Measurements from ENCODE around the gene IL31RA.

DNA sequence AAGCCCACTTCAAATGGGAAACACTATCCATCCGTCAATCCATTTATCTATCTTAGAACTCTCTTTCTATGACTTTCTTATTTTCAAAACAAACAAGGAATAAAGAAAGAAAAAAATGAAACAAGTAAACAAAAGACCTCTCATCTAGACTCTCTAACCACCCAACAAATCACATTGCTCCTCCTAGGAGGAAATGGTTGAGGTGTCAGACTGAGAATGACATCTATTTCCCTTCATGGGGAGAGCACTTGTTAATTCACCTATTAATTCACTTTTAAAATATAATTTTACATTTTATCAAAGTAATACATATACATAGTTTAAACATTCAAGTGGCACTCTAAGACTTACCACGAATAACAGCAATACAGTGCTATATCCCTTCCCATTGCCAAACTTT is 2.4 kb upstream of the IL31RA start:
- TF ChIP-seq, protein P1, sequence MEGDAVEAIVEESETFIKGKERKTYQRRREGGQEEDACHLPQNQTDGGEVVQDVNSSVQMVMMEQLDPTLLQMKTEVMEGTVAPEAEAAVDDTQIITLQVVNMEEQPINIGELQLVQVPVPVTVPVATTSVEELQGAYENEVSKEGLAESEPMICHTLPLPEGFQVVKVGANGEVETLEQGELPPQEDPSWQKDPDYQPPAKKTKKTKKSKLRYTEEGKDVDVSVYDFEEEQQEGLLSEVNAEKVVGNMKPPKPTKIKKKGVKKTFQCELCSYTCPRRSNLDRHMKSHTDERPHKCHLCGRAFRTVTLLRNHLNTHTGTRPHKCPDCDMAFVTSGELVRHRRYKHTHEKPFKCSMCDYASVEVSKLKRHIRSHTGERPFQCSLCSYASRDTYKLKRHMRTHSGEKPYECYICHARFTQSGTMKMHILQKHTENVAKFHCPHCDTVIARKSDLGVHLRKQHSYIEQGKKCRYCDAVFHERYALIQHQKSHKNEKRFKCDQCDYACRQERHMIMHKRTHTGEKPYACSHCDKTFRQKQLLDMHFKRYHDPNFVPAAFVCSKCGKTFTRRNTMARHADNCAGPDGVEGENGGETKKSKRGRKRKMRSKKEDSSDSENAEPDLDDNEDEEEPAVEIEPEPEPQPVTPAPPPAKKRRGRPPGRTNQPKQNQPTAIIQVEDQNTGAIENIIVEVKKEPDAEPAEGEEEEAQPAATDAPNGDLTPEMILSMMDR (conservative IDR thresholded peaks at IDR 0.05; ENCODE audit: low read depth in 2 of 2): no peak
- TF ChIP-seq, protein P2, sequence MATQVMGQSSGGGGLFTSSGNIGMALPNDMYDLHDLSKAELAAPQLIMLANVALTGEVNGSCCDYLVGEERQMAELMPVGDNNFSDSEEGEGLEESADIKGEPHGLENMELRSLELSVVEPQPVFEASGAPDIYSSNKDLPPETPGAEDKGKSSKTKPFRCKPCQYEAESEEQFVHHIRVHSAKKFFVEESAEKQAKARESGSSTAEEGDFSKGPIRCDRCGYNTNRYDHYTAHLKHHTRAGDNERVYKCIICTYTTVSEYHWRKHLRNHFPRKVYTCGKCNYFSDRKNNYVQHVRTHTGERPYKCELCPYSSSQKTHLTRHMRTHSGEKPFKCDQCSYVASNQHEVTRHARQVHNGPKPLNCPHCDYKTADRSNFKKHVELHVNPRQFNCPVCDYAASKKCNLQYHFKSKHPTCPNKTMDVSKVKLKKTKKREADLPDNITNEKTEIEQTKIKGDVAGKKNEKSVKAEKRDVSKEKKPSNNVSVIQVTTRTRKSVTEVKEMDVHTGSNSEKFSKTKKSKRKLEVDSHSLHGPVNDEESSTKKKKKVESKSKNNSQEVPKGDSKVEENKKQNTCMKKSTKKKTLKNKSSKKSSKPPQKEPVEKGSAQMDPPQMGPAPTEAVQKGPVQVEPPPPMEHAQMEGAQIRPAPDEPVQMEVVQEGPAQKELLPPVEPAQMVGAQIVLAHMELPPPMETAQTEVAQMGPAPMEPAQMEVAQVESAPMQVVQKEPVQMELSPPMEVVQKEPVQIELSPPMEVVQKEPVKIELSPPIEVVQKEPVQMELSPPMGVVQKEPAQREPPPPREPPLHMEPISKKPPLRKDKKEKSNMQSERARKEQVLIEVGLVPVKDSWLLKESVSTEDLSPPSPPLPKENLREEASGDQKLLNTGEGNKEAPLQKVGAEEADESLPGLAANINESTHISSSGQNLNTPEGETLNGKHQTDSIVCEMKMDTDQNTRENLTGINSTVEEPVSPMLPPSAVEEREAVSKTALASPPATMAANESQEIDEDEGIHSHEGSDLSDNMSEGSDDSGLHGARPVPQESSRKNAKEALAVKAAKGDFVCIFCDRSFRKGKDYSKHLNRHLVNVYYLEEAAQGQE (IDR thresholded peaks at IDR 0.05; ENCODE audit: unreplicated experiment): no peak
- no peak for TF ChIP-seq POLR2AphosphoS5 (IDR thresholded peaks at IDR 0.05; ENCODE audit: low read depth)
- TF ChIP-seq EZH2 (IDR thresholded peaks at IDR 0.05; ENCODE audit: low read depth, unreplicated experiment): no peak
- no peak for TF ChIP-seq EZH2phosphoT487 (IDR thresholded peaks at IDR 0.05; ENCODE audit: unreplicated experiment)
- no peak for TF ChIP-seq CREB1 (CRISPR knock-in tag; IDR thresholded peaks at IDR 0.05; ENCODE audit: low read depth)
- no peak for TF ChIP-seq NANOG (IDR thresholded peaks at IDR 0.05; ENCODE audit: borderline replicate concordance)
- TF ChIP-seq JUNB (IDR thresholded peaks at IDR 0.05; ENCODE audit: unreplicated experiment): no peak
- TF ChIP-seq, protein P3, sequence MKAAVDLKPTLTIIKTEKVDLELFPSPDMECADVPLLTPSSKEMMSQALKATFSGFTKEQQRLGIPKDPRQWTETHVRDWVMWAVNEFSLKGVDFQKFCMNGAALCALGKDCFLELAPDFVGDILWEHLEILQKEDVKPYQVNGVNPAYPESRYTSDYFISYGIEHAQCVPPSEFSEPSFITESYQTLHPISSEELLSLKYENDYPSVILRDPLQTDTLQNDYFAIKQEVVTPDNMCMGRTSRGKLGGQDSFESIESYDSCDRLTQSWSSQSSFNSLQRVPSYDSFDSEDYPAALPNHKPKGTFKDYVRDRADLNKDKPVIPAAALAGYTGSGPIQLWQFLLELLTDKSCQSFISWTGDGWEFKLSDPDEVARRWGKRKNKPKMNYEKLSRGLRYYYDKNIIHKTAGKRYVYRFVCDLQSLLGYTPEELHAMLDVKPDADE (IDR thresholded peaks at IDR 0.05): no peak
- TF ChIP-seq ZNF114 (CRISPR knock-in tag; IDR thresholded peaks at IDR 0.05): no peak
- TF ChIP-seq, protein P4, sequence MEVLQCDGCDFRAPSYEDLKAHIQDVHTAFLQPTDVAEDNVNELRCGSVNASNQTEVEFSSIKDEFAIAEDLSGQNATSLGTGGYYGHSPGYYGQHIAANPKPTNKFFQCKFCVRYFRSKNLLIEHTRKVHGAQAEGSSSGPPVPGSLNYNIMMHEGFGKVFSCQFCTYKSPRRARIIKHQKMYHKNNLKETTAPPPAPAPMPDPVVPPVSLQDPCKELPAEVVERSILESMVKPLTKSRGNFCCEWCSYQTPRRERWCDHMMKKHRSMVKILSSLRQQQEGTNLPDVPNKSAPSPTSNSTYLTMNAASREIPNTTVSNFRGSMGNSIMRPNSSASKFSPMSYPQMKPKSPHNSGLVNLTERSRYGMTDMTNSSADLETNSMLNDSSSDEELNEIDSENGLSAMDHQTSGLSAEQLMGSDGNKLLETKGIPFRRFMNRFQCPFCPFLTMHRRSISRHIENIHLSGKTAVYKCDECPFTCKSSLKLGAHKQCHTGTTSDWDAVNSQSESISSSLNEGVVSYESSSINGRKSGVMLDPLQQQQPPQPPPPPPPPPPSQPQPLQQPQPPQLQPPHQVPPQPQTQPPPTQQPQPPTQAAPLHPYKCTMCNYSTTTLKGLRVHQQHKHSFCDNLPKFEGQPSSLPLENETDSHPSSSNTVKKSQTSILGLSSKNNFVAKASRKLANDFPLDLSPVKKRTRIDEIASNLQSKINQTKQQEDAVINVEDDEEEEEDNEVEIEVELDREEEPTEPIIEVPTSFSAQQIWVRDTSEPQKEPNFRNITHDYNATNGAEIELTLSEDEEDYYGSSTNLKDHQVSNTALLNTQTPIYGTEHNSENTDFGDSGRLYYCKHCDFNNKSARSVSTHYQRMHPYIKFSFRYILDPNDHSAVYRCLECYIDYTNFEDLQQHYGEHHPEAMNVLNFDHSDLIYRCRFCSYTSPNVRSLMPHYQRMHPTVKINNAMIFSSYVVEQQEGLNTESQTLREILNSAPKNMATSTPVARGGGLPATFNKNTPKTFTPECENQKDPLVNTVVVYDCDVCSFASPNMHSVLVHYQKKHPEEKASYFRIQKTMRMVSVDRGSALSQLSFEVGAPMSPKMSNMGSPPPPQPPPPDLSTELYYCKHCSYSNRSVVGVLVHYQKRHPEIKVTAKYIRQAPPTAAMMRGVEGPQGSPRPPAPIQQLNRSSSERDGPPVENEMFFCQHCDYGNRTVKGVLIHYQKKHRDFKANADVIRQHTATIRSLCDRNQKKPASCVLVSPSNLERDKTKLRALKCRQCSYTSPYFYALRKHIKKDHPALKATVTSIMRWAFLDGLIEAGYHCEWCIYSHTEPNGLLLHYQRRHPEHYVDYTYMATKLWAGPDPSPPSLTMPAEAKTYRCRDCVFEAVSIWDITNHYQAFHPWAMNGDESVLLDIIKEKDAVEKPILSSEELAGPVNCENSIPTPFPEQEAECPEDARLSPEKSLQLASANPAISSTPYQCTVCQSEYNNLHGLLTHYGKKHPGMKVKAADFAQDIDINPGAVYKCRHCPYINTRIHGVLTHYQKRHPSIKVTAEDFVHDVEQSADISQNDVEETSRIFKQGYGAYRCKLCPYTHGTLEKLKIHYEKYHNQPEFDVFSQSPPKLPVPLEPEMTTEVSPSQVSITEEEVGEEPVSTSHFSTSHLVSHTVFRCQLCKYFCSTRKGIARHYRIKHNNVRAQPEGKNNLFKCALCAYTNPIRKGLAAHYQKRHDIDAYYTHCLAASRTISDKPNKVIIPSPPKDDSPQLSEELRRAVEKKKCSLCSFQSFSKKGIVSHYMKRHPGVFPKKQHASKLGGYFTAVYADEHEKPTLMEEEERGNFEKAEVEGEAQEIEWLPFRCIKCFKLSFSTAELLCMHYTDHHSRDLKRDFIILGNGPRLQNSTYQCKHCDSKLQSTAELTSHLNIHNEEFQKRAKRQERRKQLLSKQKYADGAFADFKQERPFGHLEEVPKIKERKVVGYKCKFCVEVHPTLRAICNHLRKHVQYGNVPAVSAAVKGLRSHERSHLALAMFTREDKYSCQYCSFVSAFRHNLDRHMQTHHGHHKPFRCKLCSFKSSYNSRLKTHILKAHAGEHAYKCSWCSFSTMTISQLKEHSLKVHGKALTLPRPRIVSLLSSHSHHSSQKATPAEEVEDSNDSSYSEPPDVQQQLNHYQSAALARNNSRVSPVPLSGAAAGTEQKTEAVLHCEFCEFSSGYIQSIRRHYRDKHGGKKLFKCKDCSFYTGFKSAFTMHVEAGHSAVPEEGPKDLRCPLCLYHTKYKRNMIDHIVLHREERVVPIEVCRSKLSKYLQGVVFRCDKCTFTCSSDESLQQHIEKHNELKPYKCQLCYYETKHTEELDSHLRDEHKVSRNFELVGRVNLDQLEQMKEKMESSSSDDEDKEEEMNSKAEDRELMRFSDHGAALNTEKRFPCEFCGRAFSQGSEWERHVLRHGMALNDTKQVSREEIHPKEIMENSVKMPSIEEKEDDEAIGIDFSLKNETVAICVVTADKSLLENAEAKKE (CRISPR knock-in tag; IDR thresholded peaks at IDR 0.05): no peak
- no peak for TF ChIP-seq ZNF331 (CRISPR knock-in tag; IDR thresholded peaks at IDR 0.05; ENCODE audit: low read depth)
- no peak for TF ChIP-seq STAT1 (IDR thresholded peaks at IDR 0.05; ENCODE audit: unreplicated experiment)
